H1 (cell line): ENCODE results near the gene ACTR5. TPM values are rescaled to one million over a fixed set of nuclear protein-coding genes. Genes with fewer than 3 reads are reported as not detected.

ENCODE experiments used
- CTCF ChIA-PET: fragments of 300-600 bp; sonication (Branson Sonifier 250); formaldehyde crosslinking; loops from one replicate; lab custom pipeline; 2021; ENCODE audit not compliant: partially characterized antibody; lab: Charles Lee
- POLR2A ChIA-PET: fragments of 300-600 bp; sonication (Branson Sonifier 250); formaldehyde crosslinking; loops from one replicate; lab custom pipeline; 2021; ENCODE audit warnings: inconsistent platforms; ENCODE audit not compliant: partially characterized antibody; lab: Charles Lee
- DNase-seq, 2 experiments: peaks; one replicate each; pipeline versions ENCODE4 v3.0.0 to v3.0.0-alpha.2; 2010 to 2022; ENCODE audit warnings: low spot score in 2 of 2, low read depth in 1 of 2, mixed read lengths in 1 of 2
- FAIRE-seq: peaks from 2 replicates; lab custom pipeline; 2011; peaks lifted over from hg19 to GRCh38; lab: Jason Lieb, UNC
- H2AFZ ChIP-seq: 2 replicates; pipeline ENCODE4 v1.8.1; 2012; ENCODE audit warnings: low read length, inconsistent platforms
- H2AK5ac ChIP-seq: 2 replicates; pipeline ENCODE4 v1.6.1; 2013; ENCODE audit warnings: low read depth, low read length
- H2BK120ac ChIP-seq: replicated peaks from 2 replicates; pipeline ENCODE3; 2013; ENCODE audit warnings: low read depth, low read length, inconsistent platforms
- H2BK12ac ChIP-seq: 2 replicates; pipeline ENCODE4 v1.6.1; 2013; ENCODE audit warnings: low read depth, low read length
- H2BK15ac ChIP-seq: 2 replicates; pipeline ENCODE4 v1.6.1; 2013; ENCODE audit warnings: low read length
- H2BK20ac ChIP-seq: 2 replicates; pipeline ENCODE4 v1.6.1; 2013; ENCODE audit warnings: low read length
- H2BK5ac ChIP-seq: 2 replicates; pipeline ENCODE4 v1.6.1; 2013; ENCODE audit warnings: low read depth, low read length
- H3K14ac ChIP-seq: 2 replicates; pipeline ENCODE4 v1.6.1; 2013; ENCODE audit warnings: inconsistent platforms; ENCODE audit not compliant: insufficient read length
- H3K18ac ChIP-seq: 2 replicates; pipeline ENCODE4 v1.6.1; 2013; ENCODE audit warnings: low read length; ENCODE audit errors: extremely low read depth
- H3K23ac ChIP-seq: 2 replicates; pipeline ENCODE4 v1.6.1; 2013; ENCODE audit warnings: inconsistent platforms; ENCODE audit not compliant: insufficient read length
- H3K23me2 ChIP-seq: 2 replicates; pipeline ENCODE4 v1.6.1; 2013; ENCODE audit warnings: low read depth, low read length
- H3K27ac ChIP-seq: 2 replicates; pipeline ENCODE4 v1.6.1; 2011; ENCODE audit warnings: low read depth, low read length, inconsistent platforms
- H3K27me3 ChIP-seq, 4 experiments: replicated peaks in 1 of 4; 1 replicate in 1 of 4; 2 replicates in 3 of 4; pipeline versions ENCODE4 v1.6.1 to v1.8.1; 2011 to 2013; ENCODE audit warnings: low read length in 3 of 4, mild to moderate bottlenecking in 3 of 4, inconsistent platforms in 2 of 4, mixed read lengths in 2 of 4, moderate library complexity in 1 of 4; ENCODE audit not compliant: control insufficient read depth in 3 of 4, insufficient read depth in 3 of 4; ENCODE audit errors: extremely low read depth in 1 of 4
- H3K36me3 ChIP-seq, 4 experiments: 2 replicates each; pipeline versions ENCODE4 v1.6.1 to v1.8.1; 2011 to 2013; ENCODE audit warnings: mild to moderate bottlenecking in 4 of 4, low read length in 3 of 4, moderate library complexity in 2 of 4, control low read depth in 1 of 4, inconsistent platforms in 1 of 4; ENCODE audit not compliant: insufficient read depth in 4 of 4, control insufficient read depth in 2 of 4
- H3K4ac ChIP-seq: replicated peaks from 2 replicates; pipeline ENCODE3; 2013; ENCODE audit warnings: low read length, low read depth, mixed read lengths, inconsistent platforms; ENCODE audit not compliant: insufficient read length
- H3K4me1 ChIP-seq, 4 experiments: replicated peaks in 1 of 4; 1 replicate in 1 of 4; 2 replicates in 3 of 4; pipeline versions ENCODE4 v1.6.1 to v1.8.1; 2011 to 2013; ENCODE audit warnings: low read length in 3 of 4, inconsistent platforms in 2 of 4, mixed read lengths in 1 of 4; ENCODE audit not compliant: insufficient read depth in 4 of 4, control insufficient read depth in 3 of 4
- H3K4me2 ChIP-seq, 2 experiments: 2 replicates each; pipeline versions ENCODE4 v1.6.1 to v1.8.1; 2011 to 2013; ENCODE audit warnings: low read depth in 2 of 2, low read length in 2 of 2, control low read depth in 1 of 2, inconsistent platforms in 1 of 2, mild to moderate bottlenecking in 1 of 2; ENCODE audit not compliant: insufficient read depth in 1 of 2
- H3K4me3 ChIP-seq, 4 experiments: fragments of 200-600, 300-600 bp in 1 of 4; sonication (generic), shearing (Covaris generic), sonication (Bioruptor Twin) in 1 of 4; 2 replicates each; pipeline versions ENCODE4 v1.5.1 to v1.8.1; 2011 to 2016; ENCODE audit warnings: low read length in 4 of 4, low read depth in 3 of 4, control low read depth in 2 of 4, inconsistent platforms in 2 of 4, mild to moderate bottlenecking in 2 of 4, mixed read lengths in 1 of 4, moderate library complexity in 1 of 4; ENCODE audit not compliant: insufficient read depth in 2 of 4; ENCODE audit errors: extremely low read depth in 1 of 4
- H3K56ac ChIP-seq: replicated peaks from 2 replicates; pipeline ENCODE3; 2013; ENCODE audit warnings: low read depth, mild to moderate bottlenecking, mixed read lengths, low read length, inconsistent platforms; ENCODE audit not compliant: insufficient read length
- H3K79me1 ChIP-seq: 2 replicates; pipeline ENCODE4 v1.6.1; 2013; ENCODE audit warnings: low read depth, low read length, control low read depth
- H3K79me2 ChIP-seq, 2 experiments: 2 replicates each; pipeline versions ENCODE4 v1.6.1 to v1.8.1; 2012 to 2013; ENCODE audit warnings: low read length in 2 of 2, mild to moderate bottlenecking in 2 of 2, inconsistent platforms in 1 of 2; ENCODE audit not compliant: insufficient read depth in 2 of 2, control insufficient read depth in 1 of 2
- H3K9ac ChIP-seq, 4 experiments: replicated peaks in 1 of 4; 1 replicate in 1 of 4; 2 replicates in 3 of 4; pipeline versions ENCODE4 v1.6.1 to v1.8.1; 2011 to 2013; ENCODE audit warnings: low read depth in 3 of 4, low read length in 3 of 4, control low read depth in 2 of 4, mild to moderate bottlenecking in 2 of 4, moderate library complexity in 2 of 4, inconsistent platforms in 1 of 4; ENCODE audit errors: extremely low read depth in 1 of 4
- H3K9me3 ChIP-seq, 2 experiments: 2 replicates each; pipeline versions ENCODE4 v1.6.1 to v1.8.1; 2012 to 2013; ENCODE audit warnings: mild to moderate bottlenecking in 2 of 2, moderate library complexity in 2 of 2, control low read depth in 1 of 2, inconsistent platforms in 1 of 2, low read depth in 1 of 2, low read length in 1 of 2, mixed read lengths in 1 of 2; ENCODE audit not compliant: insufficient read depth in 2 of 2
- H4K20me1 ChIP-seq, 2 experiments: replicated peaks in 1 of 2; 2 replicates each; pipeline versions ENCODE3 to v1.8.1; 2011 to 2013; ENCODE audit warnings: inconsistent platforms in 2 of 2, low read length in 2 of 2, mild to moderate bottlenecking in 1 of 2; ENCODE audit not compliant: insufficient read depth in 2 of 2, control insufficient read depth in 1 of 2
- H4K5ac ChIP-seq: 2 replicates; pipeline ENCODE4 v1.6.1; 2013; ENCODE audit warnings: low read length, low read depth, mixed read lengths, inconsistent platforms; ENCODE audit not compliant: insufficient read length
- H4K8ac ChIP-seq: 2 replicates; pipeline ENCODE4 v1.8.0; 2013; ENCODE audit warnings: mild to moderate bottlenecking, moderate library complexity, low read length, inconsistent platforms; ENCODE audit not compliant: insufficient read depth; ENCODE audit errors: extremely low read depth
- H4K91ac ChIP-seq: replicated peaks from 2 replicates; pipeline ENCODE3; 2013; ENCODE audit warnings: low read length, mixed read lengths, inconsistent platforms; ENCODE audit not compliant: insufficient read length
- ASH2L ChIP-seq: fragments of 200-600, 300-600 bp; sonication (generic); IDR thresholded peaks from one replicate; pipeline ENCODE4 v1.7.1; 2017; ENCODE audit warnings: low read length
- BRCA1 ChIP-seq: IDR thresholded peaks from 2 replicates; pipeline ENCODE4 v1.6.1; 2012; ENCODE audit warnings: low read depth, low read length, improper control_type of control experiment
- CBX8 ChIP-seq: fragments of 300-800, 300-1000 bp; sonication (generic); IDR thresholded peaks from 2 replicates; pipeline ENCODE4 v1.7.1; 2016; ENCODE audit warnings: low read depth, low read length, borderline replicate concordance
- E2F6 ChIP-seq: IDR thresholded peaks from 2 replicates; pipeline ENCODE4 v1.6.1; 2012; ENCODE audit warnings: inconsistent platforms
- EZH2 ChIP-seq: fragments of 200-600 bp; sonication (generic); IDR thresholded peaks from 2 replicates; pipeline ENCODE4 v1.7.1; 2012; ENCODE audit warnings: low read depth, mild to moderate bottlenecking, moderate library complexity, low read length, inconsistent platforms; ENCODE audit not compliant: severe bottlenecking
- HDAC6 ChIP-seq: IDR thresholded peaks from one replicate; pipeline ENCODE4 v1.7.1; 2012; ENCODE audit warnings: low read depth, mild to moderate bottlenecking, inconsistent platforms, low read length, moderate library complexity
- JUN ChIP-seq: IDR thresholded peaks from 2 replicates; pipeline ENCODE4 v1.6.1; 2011; ENCODE audit warnings: low read depth, mild to moderate bottlenecking, improper control_type of control experiment, low read length
- KDM1A ChIP-seq: fragments of 200-600, 300-600 bp; sonication (generic); IDR thresholded peaks from 2 replicates; pipeline ENCODE4 v1.7.1; 2016; ENCODE audit warnings: mild to moderate bottlenecking, low read length, borderline replicate concordance
- NANOG ChIP-seq: IDR thresholded peaks from 2 replicates; pipeline ENCODE4 v1.6.1; 2011; ENCODE audit warnings: low read length, low read depth, mild to moderate bottlenecking, inconsistent platforms; ENCODE audit not compliant: insufficient read depth, poor library complexity, severe bottlenecking
- RFX5 ChIP-seq: IDR thresholded peaks from 2 replicates; pipeline ENCODE4 v1.6.1; 2011; ENCODE audit warnings: low read depth, low read length, improper control_type of control experiment, borderline replicate concordance
- SAP30 ChIP-seq: fragments of 300-600 bp; sonication (generic); IDR thresholded peaks from 2 replicates; pipeline ENCODE4 v1.7.1; 2012; ENCODE audit warnings: low read length, moderate library complexity, mild to moderate bottlenecking, inconsistent platforms; ENCODE audit not compliant: insufficient read depth, insufficient replicate concordance
- TAF1 ChIP-seq: IDR thresholded peaks from 2 replicates; pipeline ENCODE4 v1.6.1; 2011; ENCODE audit warnings: mild to moderate bottlenecking, low read depth, low read length
- TAF7 ChIP-seq: optimal IDR thresholded peaks from 2 replicates; pipeline ENCODE3; 2011; ENCODE audit warnings: low read depth, mild to moderate bottlenecking, inconsistent platforms, low read length, moderate library complexity, borderline replicate concordance
- TCF12 ChIP-seq: IDR thresholded peaks from 2 replicates; pipeline ENCODE4 v1.6.1; 2011; ENCODE audit warnings: low read depth, mild to moderate bottlenecking, low read length
- polyA plus RNA-seq, 7 experiments: library from polyadenylated mRNA; depleted of rRNA in 3 of 7; stranded (reverse) in 5 of 7; unstranded in 2 of 7; fragments of >200 nt in 5 of 7; fragments of 200-250 nt in 2 of 7; gene quantifications; 1 replicate in 5 of 7; 2 replicates in 1 of 7; 4 replicates in 1 of 7; pipeline versions ENCODE4 v1.2.1 to v1.2.3, GENCODE V29; 2011 to 2013; ENCODE audit warnings: missing spikeins in 2 of 7, mixed read lengths in 2 of 7
- total RNA-seq: library from RNA; stranded (reverse); fragmentation: NEBNext Ultra II Directional; extraction: Animal tissue kit (Norgen Biotek cat#: 25700); gene quantifications from 2 replicates; pipeline ENCODE4 v1.2.1, GENCODE V29; 2021

The ACTR5 gene
- total and polyA plus RNA-seq, 2 of the 8 experiments (the other 6 are each of a cell fraction or from before 2014, with no cell fraction given), result 10.4 to 14.4 TPM

- ChIA-PET POLR2A (no interaction called here), CTCF (interaction anchor here (1.1 to 3.3 kb wide), 5 partner anchors 11 to 78 kb away, joined by 3 to 25 read pairs (median 6); no protein-coding TSS in a partner anchor)
- no peak overlapping the region for H3K27ac ChIP-seq
- no peak overlapping the region for H3K23ac ChIP-seq
- peaks cover 0 to 46% (median 18%) of the 10 kb centered on the region in 4 experiments; a peak in 7 of 8 replicates for H3K36me3 ChIP-seq
- H3K79me1 ChIP-seq, result no peaks in the 10 kb centered on the region; the same call in 1 of the 2 replicates
- no peak overlapping the region for H3K14ac ChIP-seq
- no peak overlapping the region for H3K56ac ChIP-seq
- H3K27me3 ChIP-seq, result no peaks in the 10 kb centered on the region
- no peak overlapping the region for H4K8ac ChIP-seq
- H2BK20ac ChIP-seq, result no peak overlapping the region
- no peak overlapping the region for H3K4me3 ChIP-seq
- no peak overlapping the region for H2AFZ ChIP-seq
- no peaks in the 10 kb centered on the region; the same call in 1 of the 2 replicates for H3K23me2 ChIP-seq
- no peaks in the 10 kb centered on the region for H3K9me3 ChIP-seq
- no peak overlapping the region for H4K91ac ChIP-seq
- H2BK15ac ChIP-seq, result no peak overlapping the region
- no peak overlapping the region for H4K5ac ChIP-seq
- H3K9ac ChIP-seq, result no peak overlapping the region
- DNase-seq, result no peak
- no peak overlapping the region for H2BK120ac ChIP-seq
- no peak overlapping the region for H2AK5ac ChIP-seq
- peaks cover 0 to 5% of the 10 kb centered on the region in 2 experiments for H4K20me1 ChIP-seq
- no peak overlapping the region for H3K4me2 ChIP-seq
- H3K4ac ChIP-seq, result no peak overlapping the region
- H3K4me1 ChIP-seq, result 0 out of 7 replicates have a peak, but pooled peaks cover 0 to 2% (median 0%) of the 10 kb centered on the region in 4 experiments
- no peak overlapping the region for H3K18ac ChIP-seq
- H2BK12ac ChIP-seq, result no peak overlapping the region
- no peak for FAIRE-seq
- no peaks in the 10 kb centered on the region for H3K79me2 ChIP-seq
- no peak overlapping the region for H2BK5ac ChIP-seq
- TF ChIP-seq SAP30, result no peak
- TF ChIP-seq E2F6, result no peak
- no peak for TF ChIP-seq KDM1A
- TF ChIP-seq RFX5, result no peak
- TF ChIP-seq JUN, result no peak
- TF ChIP-seq BRCA1, result no peak
- no peak for TF ChIP-seq EZH2
- TF ChIP-seq HDAC6, result no peak
- TF ChIP-seq TAF7, result no peak
- no peak for TF ChIP-seq ASH2L
- no peak for TF ChIP-seq TAF1
- TF ChIP-seq TCF12, result no peak
- no peak for TF ChIP-seq CBX8
- no peak for TF ChIP-seq NANOG
These were observed 13.9 kb downstream of the ACTR5 start for GRCh38 chr20:38762174-38762573.
